Raji (cell line): ENCODE measurements around the gene RNF144A.

Experiments
- POLR2A ChIP-seq: IDR thresholded peaks from 2 replicates; pipeline ENCODE4 v1.6.1; 2011; ENCODE audit warnings: low read depth, low read length, control low read depth; ENCODE audit not compliant: insufficient read depth

Gene RNF144A

GRCh38 chr2:6932206-6932605, 15.0 kb downstream of the RNF144A start:
- no peak for TF ChIP-seq POLR2A

- TF ChIP-seq POLR2A: no peak
Measured at GRCh38 chr2:6932828-6933227, 15.6 kb downstream of the RNF144A start.

GRCh38 chr2:6933911-6934310, 16.7 kb downstream of the RNF144A start:
- TF ChIP-seq POLR2A: no peak

- no peak for TF ChIP-seq POLR2A
Measured at GRCh38 chr2:6934345-6934744, 17.1 kb downstream of the RNF144A start.

GRCh38 chr2:6934758-6935651, 17.8 kb downstream of the RNF144A start:
- no peak for TF ChIP-seq POLR2A

- TF ChIP-seq POLR2A: no peak
Measured at GRCh38 chr2:6937157-6937556, 19.9 kb downstream of the RNF144A start.

GRCh38 chr2:6937582-6937981, 20.4 kb downstream of the RNF144A start:
- TF ChIP-seq POLR2A: no peak

- no peak for TF ChIP-seq POLR2A
Measured at GRCh38 chr2:6939071-6939470, 21.9 kb downstream of the RNF144A start.

GRCh38 chr2:6940820-6941219, 23.6 kb downstream of the RNF144A start:
- no peak for TF ChIP-seq POLR2A

GRCh38 chr2:6941299-6942046, 24.3 kb downstream of the RNF144A start:
- no peak for TF ChIP-seq POLR2A

GRCh38 chr2:6942848-6943247, 25.6 kb downstream of the RNF144A start:
- TF ChIP-seq POLR2A: no peak

GRCh38 chr2:6943523-6943922, 26.3 kb downstream of the RNF144A start:
- TF ChIP-seq POLR2A: no peak

GRCh38 chr2:6943971-6944370, 26.8 kb downstream of the RNF144A start:
- no peak for TF ChIP-seq POLR2A

- no peak for TF ChIP-seq POLR2A
Measured at GRCh38 chr2:6944555-6944954, 27.3 kb downstream of the RNF144A start.

- no peak for TF ChIP-seq POLR2A
Measured at GRCh38 chr2:6945087-6945813, 28.0 kb downstream of the RNF144A start.
